Measurements from ENCODE around the gene DDX19B. TPM values are rescaled to one million over a fixed set of nuclear protein-coding genes. Genes with fewer than 3 reads are reported as not detected.

Gene DDX19B
- total and polyA plus RNA-seq, 9 of the 15 experiments (the other 6 are each of a cell fraction or from before 2014, with no cell fraction given), result 7.0 to 32.9 (median 19.3) TPM

DNA sequence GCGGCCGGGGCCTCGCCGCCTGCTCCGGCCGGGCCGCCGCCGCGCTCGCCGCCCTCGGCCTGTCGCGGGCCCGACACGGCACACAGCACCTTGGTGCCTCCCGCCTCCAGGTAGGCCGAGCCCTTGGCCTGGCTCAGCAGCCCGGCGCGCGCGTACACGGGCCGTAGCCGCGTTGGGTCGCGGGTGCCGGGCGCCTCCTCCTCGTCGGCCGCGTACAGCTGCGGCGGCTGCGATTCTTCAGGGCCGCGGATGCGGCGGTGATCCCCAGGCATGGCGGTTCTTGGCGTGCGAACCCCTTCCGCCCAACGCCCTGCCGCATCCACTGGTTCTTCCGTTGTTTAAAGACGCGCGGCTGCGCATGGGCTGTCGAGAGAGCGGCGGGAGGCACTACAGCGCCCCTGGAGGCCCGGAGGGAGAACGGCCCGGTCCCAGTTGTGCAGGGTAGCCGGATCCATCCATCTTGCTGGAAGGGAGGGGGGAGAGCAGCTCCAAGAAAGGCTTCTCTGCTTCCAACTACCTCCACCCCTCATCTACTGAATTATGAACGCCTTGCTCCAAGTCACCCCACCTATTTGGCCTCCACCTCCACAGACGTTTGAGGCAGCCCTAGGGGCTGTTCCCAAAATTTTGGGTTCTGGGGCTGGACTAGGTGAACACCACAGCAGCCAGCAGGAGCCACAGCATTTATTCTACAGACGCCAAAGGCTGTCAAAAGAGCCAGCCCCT lies 47.2 kb upstream of the DDX19B start, which contains the start of gene EXOSC6 (continued):
- TF ChIP-seq, protein P1, sequence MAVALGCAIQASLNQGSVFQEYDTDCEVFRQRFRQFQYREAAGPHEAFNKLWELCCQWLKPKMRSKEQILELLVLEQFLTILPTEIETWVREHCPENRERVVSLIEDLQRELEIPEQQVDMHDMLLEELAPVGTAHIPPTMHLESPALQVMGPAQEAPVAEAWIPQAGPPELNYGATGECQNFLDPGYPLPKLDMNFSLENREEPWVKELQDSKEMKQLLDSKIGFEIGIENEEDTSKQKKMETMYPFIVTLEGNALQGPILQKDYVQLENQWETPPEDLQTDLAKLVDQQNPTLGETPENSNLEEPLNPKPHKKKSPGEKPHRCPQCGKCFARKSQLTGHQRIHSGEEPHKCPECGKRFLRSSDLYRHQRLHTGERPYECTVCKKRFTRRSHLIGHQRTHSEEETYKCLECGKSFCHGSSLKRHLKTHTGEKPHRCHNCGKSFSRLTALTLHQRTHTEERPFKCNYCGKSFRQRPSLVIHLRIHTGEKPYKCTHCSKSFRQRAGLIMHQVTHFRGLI (CRISPR knock-in tag; IDR thresholded peaks at IDR 0.05), result no peak
- TF ChIP-seq MEF2A (IDR thresholded peaks at IDR 0.05; ENCODE audit: control insufficient read depth, low read depth, low read length) (no peak), SP1 (CRISPR knock-in tag; IDR thresholded peaks at IDR 0.05) (peak; percentile 81), ZKSCAN1 (IDR thresholded peaks at IDR 0.05; ENCODE audit: low read depth, low read length) (0 out of 2 replicates have a peak, but pooled peaks have one; percentile 51), ZNF77 (CRISPR knock-in tag; IDR thresholded peaks at IDR 0.05) (0 out of 2 replicates have a peak, but pooled peaks have one; percentile 56), CTBP1 (IDR thresholded peaks at IDR 0.05; ENCODE audit: borderline replicate concordance) (peak; percentile 93), SIX5 (IDR thresholded peaks at IDR 0.05; ENCODE audit: borderline replicate concordance in 1 of 2, insufficient read depth in 1 of 2, low read depth in 1 of 2, low read length in 2 of 2) (peak in 1 of 2 experiments; percentile 15; a peak in 1 of 4 replicates), NR4A1 (CRISPR knock-in tag; IDR thresholded peaks at IDR 0.05) (peak; percentile 54; the same call in 1 of the 2 replicates), NR4A1 (tag; IDR thresholded peaks at IDR 0.05) (no peak), SPI1 (IDR thresholded peaks at IDR 0.05; ENCODE audit: borderline replicate concordance, low read depth, low read length) (0 out of 2 replicates have a peak, but pooled peaks have one; percentile 3), ZSCAN32 (CRISPR knock-in tag; IDR thresholded peaks at IDR 0.05) (peak; percentile 83; the same call in 1 of the 2 replicates), TCF7 (IDR thresholded peaks at IDR 0.05; ENCODE audit: borderline replicate concordance) (peak; percentile 17; the same call in 1 of the 2 replicates)
- TF ChIP-seq, protein P2, sequence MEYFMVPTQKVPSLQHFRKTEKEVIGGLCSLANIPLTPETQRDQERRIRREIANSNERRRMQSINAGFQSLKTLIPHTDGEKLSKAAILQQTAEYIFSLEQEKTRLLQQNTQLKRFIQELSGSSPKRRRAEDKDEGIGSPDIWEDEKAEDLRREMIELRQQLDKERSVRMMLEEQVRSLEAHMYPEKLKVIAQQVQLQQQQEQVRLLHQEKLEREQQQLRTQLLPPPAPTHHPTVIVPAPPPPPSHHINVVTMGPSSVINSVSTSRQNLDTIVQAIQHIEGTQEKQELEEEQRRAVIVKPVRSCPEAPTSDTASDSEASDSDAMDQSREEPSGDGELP (CRISPR knock-in tag; IDR thresholded peaks at IDR 0.05; ENCODE audit: borderline replicate concordance), result peak; percentile 84
- TF ChIP-seq, protein P3, sequence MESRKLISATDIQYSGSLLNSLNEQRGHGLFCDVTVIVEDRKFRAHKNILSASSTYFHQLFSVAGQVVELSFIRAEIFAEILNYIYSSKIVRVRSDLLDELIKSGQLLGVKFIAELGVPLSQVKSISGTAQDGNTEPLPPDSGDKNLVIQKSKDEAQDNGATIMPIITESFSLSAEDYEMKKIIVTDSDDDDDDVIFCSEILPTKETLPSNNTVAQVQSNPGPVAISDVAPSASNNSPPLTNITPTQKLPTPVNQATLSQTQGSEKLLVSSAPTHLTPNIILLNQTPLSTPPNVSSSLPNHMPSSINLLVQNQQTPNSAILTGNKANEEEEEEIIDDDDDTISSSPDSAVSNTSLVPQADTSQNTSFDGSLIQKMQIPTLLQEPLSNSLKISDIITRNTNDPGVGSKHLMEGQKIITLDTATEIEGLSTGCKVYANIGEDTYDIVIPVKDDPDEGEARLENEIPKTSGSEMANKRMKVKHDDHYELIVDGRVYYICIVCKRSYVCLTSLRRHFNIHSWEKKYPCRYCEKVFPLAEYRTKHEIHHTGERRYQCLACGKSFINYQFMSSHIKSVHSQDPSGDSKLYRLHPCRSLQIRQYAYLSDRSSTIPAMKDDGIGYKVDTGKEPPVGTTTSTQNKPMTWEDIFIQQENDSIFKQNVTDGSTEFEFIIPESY (CRISPR knock-in tag; IDR thresholded peaks at IDR 0.05), result peak; percentile 9
- TF ChIP-seq, protein P4, sequence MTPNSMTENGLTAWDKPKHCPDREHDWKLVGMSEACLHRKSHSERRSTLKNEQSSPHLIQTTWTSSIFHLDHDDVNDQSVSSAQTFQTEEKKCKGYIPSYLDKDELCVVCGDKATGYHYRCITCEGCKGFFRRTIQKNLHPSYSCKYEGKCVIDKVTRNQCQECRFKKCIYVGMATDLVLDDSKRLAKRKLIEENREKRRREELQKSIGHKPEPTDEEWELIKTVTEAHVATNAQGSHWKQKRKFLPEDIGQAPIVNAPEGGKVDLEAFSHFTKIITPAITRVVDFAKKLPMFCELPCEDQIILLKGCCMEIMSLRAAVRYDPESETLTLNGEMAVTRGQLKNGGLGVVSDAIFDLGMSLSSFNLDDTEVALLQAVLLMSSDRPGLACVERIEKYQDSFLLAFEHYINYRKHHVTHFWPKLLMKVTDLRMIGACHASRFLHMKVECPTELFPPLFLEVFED (CRISPR knock-in tag; conservative IDR thresholded peaks at IDR 0.05), result peak; percentile 97
- TF ChIP-seq, protein P5, sequence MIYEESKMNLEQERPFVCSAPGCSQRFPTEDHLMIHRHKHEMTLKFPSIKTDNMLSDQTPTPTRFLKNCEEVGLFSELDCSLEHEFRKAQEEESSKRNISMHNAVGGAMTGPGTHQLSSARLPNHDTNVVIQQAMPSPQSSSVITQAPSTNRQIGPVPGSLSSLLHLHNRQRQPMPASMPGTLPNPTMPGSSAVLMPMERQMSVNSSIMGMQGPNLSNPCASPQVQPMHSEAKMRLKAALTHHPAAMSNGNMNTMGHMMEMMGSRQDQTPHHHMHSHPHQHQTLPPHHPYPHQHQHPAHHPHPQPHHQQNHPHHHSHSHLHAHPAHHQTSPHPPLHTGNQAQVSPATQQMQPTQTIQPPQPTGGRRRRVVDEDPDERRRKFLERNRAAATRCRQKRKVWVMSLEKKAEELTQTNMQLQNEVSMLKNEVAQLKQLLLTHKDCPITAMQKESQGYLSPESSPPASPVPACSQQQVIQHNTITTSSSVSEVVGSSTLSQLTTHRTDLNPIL (CRISPR knock-in tag; IDR thresholded peaks at IDR 0.05), result peak; percentile 80
- TF ChIP-seq, protein P6, sequence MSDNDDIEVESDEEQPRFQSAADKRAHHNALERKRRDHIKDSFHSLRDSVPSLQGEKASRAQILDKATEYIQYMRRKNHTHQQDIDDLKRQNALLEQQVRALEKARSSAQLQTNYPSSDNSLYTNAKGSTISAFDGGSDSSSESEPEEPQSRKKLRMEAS (CRISPR knock-in tag; IDR thresholded peaks at IDR 0.05), result peak; percentile 72

All from K562 (cell line).